Ovary (tissue), 3 donors: ENCODE measurements around the gene KCNK6.

Experiments used
- POLR2A ChIP-seq: fragments of 450-650 bp; IDR thresholded peaks from one replicate; pipeline ENCODE4 v1.6.1; 2017; ENCODE audit warnings: antibody characterized with exemption, mild to moderate bottlenecking, moderate library complexity
- TF ChIP-seq, protein P1 (sequence below), 3 donors: fragments of 450-650 bp in 2 of 3; fragments of 200-600 bp in 1 of 3; IDR thresholded peaks; one replicate each; pipeline versions ENCODE4 v1.5.1 to v1.8.0; 2016 to 2022; ENCODE audit warnings: antibody characterized with exemption in 3 of 3, mild to moderate bottlenecking in 1 of 3
- donor health status: DM: no; HTN: no; CAD: no.

DNA sequence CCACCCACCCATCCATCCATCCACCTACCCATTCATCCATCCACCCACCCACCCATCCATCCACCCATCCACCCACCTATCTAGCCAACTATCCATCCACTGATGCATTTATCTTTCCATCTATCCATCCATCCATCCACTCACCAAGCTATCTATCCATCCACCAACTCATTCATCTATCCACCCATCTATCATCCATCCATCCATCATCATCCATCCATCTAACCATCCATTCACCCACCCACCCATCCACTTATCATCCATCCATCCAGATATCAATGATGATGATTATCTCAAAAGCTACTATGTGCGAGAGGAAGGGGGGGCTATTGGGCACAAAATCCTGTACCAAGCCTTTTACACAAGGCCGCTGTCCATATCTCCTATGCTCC, 9.4 kb upstream of the KCNK6 start:
- TF ChIP-seq, protein P1, sequence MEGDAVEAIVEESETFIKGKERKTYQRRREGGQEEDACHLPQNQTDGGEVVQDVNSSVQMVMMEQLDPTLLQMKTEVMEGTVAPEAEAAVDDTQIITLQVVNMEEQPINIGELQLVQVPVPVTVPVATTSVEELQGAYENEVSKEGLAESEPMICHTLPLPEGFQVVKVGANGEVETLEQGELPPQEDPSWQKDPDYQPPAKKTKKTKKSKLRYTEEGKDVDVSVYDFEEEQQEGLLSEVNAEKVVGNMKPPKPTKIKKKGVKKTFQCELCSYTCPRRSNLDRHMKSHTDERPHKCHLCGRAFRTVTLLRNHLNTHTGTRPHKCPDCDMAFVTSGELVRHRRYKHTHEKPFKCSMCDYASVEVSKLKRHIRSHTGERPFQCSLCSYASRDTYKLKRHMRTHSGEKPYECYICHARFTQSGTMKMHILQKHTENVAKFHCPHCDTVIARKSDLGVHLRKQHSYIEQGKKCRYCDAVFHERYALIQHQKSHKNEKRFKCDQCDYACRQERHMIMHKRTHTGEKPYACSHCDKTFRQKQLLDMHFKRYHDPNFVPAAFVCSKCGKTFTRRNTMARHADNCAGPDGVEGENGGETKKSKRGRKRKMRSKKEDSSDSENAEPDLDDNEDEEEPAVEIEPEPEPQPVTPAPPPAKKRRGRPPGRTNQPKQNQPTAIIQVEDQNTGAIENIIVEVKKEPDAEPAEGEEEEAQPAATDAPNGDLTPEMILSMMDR (IDR thresholded peaks at IDR 0.05) = no peak
- TF ChIP-seq POLR2A = no peak
